ENCODE measurements around the gene XYLT1. TPM values are rescaled to one million over a fixed set of nuclear protein-coding genes. Genes with fewer than 3 reads are reported as not detected.

XYLT1 gene
- total RNA-seq, 2 donors from 2014 or later: 15.0 to 18.3 TPM

DNA sequence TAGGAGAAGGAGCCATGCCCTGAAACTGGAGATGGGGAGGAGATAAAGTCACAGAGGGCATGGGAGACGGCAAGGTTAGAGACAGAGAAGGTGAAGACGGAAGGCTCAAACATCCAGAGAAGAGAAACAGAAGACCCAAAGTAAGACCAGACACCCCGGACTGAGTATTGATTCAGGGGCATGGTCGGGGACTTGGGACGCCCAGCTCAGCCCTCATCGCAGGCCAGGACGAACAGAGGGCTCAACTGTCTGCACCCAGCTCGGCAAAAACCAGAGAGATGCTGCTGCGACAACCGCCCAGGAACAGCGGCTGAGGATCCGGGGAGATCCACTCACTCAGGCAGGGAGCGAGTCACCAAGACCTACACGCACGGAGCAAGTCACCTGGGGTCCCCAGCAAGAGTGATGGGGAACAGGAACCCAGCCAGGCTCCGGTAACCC lies 999 bp downstream of the XYLT1 start:
- Histone ChIP-seq H3K27me3 (no peaks in the 10 kb centered on the region), H3K36me3 (no peaks in the 10 kb centered on the region), H3K4me3 (peak overlapping the region; percentile 91), H3K9ac (ENCODE audit: low read depth in 2 of 2, low read length in 2 of 2) (peak overlapping the region; percentile 73 to 87), H3K27ac (no peak overlapping the region), H3K4me1 (peaks cover 14% of the 10 kb centered on the region), H3K9me3 (no peaks in the 10 kb centered on the region)
- peak; percentile 35 for DNase-seq
- TF ChIP-seq, protein P1, sequence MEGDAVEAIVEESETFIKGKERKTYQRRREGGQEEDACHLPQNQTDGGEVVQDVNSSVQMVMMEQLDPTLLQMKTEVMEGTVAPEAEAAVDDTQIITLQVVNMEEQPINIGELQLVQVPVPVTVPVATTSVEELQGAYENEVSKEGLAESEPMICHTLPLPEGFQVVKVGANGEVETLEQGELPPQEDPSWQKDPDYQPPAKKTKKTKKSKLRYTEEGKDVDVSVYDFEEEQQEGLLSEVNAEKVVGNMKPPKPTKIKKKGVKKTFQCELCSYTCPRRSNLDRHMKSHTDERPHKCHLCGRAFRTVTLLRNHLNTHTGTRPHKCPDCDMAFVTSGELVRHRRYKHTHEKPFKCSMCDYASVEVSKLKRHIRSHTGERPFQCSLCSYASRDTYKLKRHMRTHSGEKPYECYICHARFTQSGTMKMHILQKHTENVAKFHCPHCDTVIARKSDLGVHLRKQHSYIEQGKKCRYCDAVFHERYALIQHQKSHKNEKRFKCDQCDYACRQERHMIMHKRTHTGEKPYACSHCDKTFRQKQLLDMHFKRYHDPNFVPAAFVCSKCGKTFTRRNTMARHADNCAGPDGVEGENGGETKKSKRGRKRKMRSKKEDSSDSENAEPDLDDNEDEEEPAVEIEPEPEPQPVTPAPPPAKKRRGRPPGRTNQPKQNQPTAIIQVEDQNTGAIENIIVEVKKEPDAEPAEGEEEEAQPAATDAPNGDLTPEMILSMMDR (IDR thresholded peaks at IDR 0.05): no peak
- intact Hi-C loops (cut with DNase I): loop anchor here (5.0 kb wide), 4 partner anchors 122 to 607 kb away; no protein-coding TSS in a partner anchor

DNA sequence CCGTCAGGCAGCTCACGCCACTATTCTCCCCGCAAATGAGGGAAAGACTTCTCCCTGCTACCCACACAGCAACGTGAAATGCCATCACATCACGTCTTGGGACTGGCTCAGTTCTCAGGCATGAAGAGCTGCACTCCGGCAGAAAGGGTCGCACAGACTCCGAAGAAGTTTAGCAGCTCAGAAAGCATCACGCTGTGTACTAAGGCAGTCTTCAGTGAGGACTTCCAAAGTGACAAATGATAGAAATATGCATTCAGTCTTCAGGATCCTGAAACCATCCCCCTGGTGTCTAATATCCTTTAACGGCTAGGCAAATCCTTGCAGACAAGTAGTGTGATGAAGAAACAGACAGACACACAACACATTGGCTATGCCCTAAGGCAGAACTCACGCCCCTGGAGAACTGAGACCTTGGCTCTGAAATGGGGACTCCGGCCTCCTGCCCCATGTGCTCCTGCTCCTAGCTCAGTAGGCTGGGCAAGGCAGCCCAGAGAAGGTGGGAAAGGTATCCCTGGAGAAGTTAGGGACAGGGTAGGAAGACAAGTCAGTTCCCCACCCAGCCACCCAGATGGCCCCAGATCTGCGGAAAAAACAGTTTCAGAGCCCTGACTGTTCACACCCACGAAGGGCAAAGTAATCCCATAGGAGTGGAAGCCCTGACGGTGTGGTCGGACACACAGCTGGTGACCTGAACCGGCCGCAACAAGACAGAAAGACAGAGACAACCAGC lies 1.6 kb downstream of the XYLT1 start:
- no peaks in the 10 kb centered on the region for H3K36me3 ChIP-seq
- H3K9me3 ChIP-seq: no peaks in the 10 kb centered on the region
- H3K4me3 ChIP-seq: peak overlapping the region; percentile 91
- H3K9ac ChIP-seq (ENCODE audit: low read depth in 2 of 2, low read length in 2 of 2): peak overlapping the region; percentile 73 to 87
- H3K4me1 ChIP-seq: peaks cover 14% of the 10 kb centered on the region
- intact Hi-C loops (cut with DNase I): loop anchor here (5.0 kb wide), 4 partner anchors 122 to 607 kb away; no protein-coding TSS in a partner anchor
- DNase-seq: peak; percentile 42
- H3K27me3 ChIP-seq: no peaks in the 10 kb centered on the region
- TF ChIP-seq, protein P1 (IDR thresholded peaks at IDR 0.05): no peak
- H3K27ac ChIP-seq: no peak overlapping the region

DNA sequence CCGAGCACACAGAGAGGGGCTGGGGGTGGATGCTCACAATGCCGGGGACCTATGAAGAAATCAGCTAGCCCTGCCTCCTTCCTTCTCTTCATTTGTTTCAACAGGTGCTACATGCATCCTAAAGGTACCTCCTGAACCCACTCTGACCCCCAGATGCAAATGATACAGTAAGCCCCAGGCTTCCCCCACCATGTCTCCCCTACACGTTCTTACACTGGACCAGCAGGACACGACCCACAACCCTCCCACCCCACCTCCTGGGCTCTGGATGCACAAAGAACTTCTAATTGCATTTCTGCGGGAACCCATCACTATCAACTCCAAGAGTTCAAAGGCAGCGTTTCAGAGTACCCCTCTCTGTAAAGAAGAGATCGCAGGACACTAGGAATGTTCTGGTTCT lies 2.1 kb downstream of the XYLT1 start:
- no peak for DNase-seq
- TF ChIP-seq, protein P1 (IDR thresholded peaks at IDR 0.05): no peak
- no peaks in the 10 kb centered on the region for H3K27me3 ChIP-seq
- H3K27ac ChIP-seq: no peak overlapping the region
- no peaks in the 10 kb centered on the region for H3K36me3 ChIP-seq
- no peaks in the 10 kb centered on the region for H3K9me3 ChIP-seq
- intact Hi-C loops (cut with DNase I): loop anchor here (5.0 kb wide), 4 partner anchors 121 to 606 kb away; no protein-coding TSS in a partner anchor
- H3K4me3 ChIP-seq: peak overlapping the region; percentile 91
- peak overlapping the region in 1 of 2 donors; percentile 73 for H3K9ac ChIP-seq (ENCODE audit: low read depth in 2 of 2, low read length in 2 of 2)
- H3K4me1 ChIP-seq: peaks cover 14% of the 10 kb centered on the region

DNA sequence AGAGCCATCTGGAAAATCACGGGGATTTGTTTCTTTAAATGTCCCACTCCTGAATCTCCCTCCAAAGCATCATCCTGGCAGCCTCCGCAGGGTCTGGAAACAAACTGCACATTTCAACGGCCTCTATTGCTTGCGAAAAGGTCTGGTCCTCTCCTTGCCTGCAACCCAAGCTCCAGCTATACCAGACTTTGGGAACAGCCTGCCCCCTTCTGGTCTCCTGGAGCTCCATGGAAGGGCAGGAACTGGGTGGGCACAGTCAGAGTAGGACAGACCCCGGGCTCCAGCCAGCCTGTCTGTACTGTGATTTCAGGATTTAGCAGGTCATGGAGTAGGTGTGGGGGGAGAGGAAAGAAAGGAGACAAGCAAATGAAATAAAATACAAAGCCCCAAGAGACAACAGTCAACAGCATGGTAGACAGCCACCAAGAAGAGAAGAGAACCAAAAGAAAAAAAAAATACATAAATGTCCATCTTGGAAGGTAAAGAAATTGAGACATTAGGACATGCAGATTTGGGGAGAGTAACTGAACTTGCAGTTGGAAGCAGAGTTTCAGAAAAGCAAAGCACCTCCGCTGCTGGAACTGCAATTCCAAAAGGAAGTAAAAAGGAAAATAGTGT lies 2.7 kb downstream of the XYLT1 start:
- H3K9me3 ChIP-seq: no peaks in the 10 kb centered on the region
- peak overlapping the region in 1 of 2 donors; percentile 73 for H3K9ac ChIP-seq (ENCODE audit: low read depth in 2 of 2, low read length in 2 of 2)
- H3K36me3 ChIP-seq: no peaks in the 10 kb centered on the region
- H3K4me1 ChIP-seq: peaks cover 14% of the 10 kb centered on the region
- DNase-seq: peak; percentile 85
- no peaks in the 10 kb centered on the region for H3K27me3 ChIP-seq
- no peak overlapping the region for H3K27ac ChIP-seq
- TF ChIP-seq, protein P1 (IDR thresholded peaks at IDR 0.05): peak; percentile 54
- intact Hi-C loops (cut with DNase I): loop anchor here (5.0 kb wide), 4 partner anchors 121 to 606 kb away; no protein-coding TSS in a partner anchor
- H3K4me3 ChIP-seq: no peak overlapping the region

DNA sequence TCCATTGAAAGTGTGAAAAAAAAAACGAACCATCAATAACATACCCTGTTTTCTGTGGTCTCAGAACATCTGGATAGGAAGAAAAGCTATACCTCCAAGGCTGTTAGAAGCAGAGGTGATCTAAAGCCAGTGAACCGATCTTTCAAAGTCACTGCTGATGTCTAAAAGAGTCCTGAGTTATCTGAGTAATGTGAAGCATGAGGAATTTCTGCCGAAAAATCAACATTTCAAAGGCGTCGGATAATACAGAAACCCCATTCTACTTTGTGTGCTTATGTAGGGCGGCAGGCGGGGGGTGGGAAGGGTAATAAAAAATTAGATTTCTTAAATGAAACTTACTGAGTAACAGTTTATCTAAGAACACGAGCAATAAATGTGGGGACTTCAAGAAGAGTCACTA lies 3.9 kb downstream of the XYLT1 start:
- Histone ChIP-seq H3K4me3 (no peak overlapping the region), H3K4me1 (peaks cover 14% of the 10 kb centered on the region), H3K9ac (ENCODE audit: low read depth in 2 of 2, low read length in 2 of 2) (peak overlapping the region in 1 of 2 donors; percentile 12), H3K36me3 (no peaks in the 10 kb centered on the region), H3K27me3 (no peaks in the 10 kb centered on the region), H3K27ac (no peak overlapping the region), H3K9me3 (no peaks in the 10 kb centered on the region)
- TF ChIP-seq, protein P1 (IDR thresholded peaks at IDR 0.05): no peak
- intact Hi-C loops (cut with DNase I): loop anchor here (5.0 kb wide), 4 partner anchors 120 to 605 kb away; no protein-coding TSS in a partner anchor
- DNase-seq: no peak
